ENCODE measurements around the gene TNFRSF1B.

- no peak for TF ChIP-seq CTCF (conservative IDR thresholded peaks at IDR 0.05 in 1 of 2, IDR thresholded peaks at IDR 0.05 in 1 of 2; ENCODE audit: extremely low read depth in 1 of 2, insufficient read depth in 1 of 2, low read depth in 1 of 2, low read length in 2 of 2)
- TF ChIP-seq EZH2 (IDR thresholded peaks at IDR 0.05; ENCODE audit: borderline replicate concordance, low read length), result no peak
Measured at GRCh38 chr1:12134716-12135115, 32.1 kb upstream of the TNFRSF1B start.
